ENCODE results near the gene EPO. TPM values are rescaled to one million over a fixed set of nuclear protein-coding genes. Genes with fewer than 3 reads are reported as not detected.
"Not testable (repeated sequence)": the region's sequence is repeated elsewhere in the genome, so short reads cannot be mapped to it uniquely, and the experiment has no call there.

The EPO gene
- total RNA-seq, 1 donor from 2014 or later, result 0.58 TPM

DNA sequence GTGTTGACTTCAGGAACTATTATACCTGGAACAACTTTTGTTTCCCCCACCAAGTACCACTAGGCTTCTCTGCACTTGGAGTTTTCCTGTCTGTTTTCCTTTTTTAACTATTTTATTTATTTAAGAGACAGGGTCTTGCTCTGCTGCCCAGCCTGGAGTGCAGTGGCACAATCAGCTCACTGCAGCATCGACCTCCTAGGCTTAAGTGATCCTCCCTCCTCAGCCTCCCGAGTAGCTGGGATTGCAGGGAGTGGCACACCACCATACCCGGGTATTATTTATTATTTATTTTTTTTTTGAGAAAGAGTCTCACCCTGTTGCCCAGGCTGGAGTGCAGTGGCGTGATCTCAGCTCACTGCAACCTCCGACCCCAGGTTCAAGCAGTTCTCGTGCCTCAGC is 24.1 kb upstream of the EPO start:
- H3K9me3 Mint-ChIP-seq, result no peaks in the 10 kb centered on the region
- H3K27me3 Mint-ChIP-seq (ENCODE audit: insufficient read depth, low read depth), result peaks cover 27% of the 10 kb centered on the region
- H3K36me3 Mint-ChIP-seq, result no peaks in the 10 kb centered on the region
- H4K20me1 ChIP-seq (ENCODE audit: low read depth), result peaks cover 24% of the 10 kb centered on the region
- no peaks in the 10 kb centered on the region for H3K36me3 ChIP-seq
- no peak overlapping the region for H2AFZ ChIP-seq (replicated peaks)
- H3K4me2 ChIP-seq, result no peak overlapping the region
- H3K4me1 ChIP-seq, result peaks cover 13% of the 10 kb centered on the region
- no peaks in the 10 kb centered on the region for H3K9me3 ChIP-seq (ENCODE audit: low read depth)
- no peak overlapping the region for H3K4me3 ChIP-seq
- DNase-seq (ENCODE audit: low spot score), result no peak
- H3K79me2 ChIP-seq (ENCODE audit: low read depth), result peaks cover 27% of the 10 kb centered on the region
- H3K27me3 ChIP-seq, result peaks cover 20% of the 10 kb centered on the region
- H3K27ac ChIP-seq, result no peak overlapping the region
- no peak overlapping the region for H3K27ac Mint-ChIP-seq
- H3F3A ChIP-seq (ENCODE audit: low read depth), result peaks cover 41% of the 10 kb centered on the region
- no peak for TF ChIP-seq EZH2 (IDR thresholded peaks at IDR 0.05)
- H3K4me3 Mint-ChIP-seq, result peak overlapping the region; percentile 86
- peaks cover 29% of the 10 kb centered on the region for H3K4me1 Mint-ChIP-seq
- H3K9ac ChIP-seq, result no peak overlapping the region

DNA sequence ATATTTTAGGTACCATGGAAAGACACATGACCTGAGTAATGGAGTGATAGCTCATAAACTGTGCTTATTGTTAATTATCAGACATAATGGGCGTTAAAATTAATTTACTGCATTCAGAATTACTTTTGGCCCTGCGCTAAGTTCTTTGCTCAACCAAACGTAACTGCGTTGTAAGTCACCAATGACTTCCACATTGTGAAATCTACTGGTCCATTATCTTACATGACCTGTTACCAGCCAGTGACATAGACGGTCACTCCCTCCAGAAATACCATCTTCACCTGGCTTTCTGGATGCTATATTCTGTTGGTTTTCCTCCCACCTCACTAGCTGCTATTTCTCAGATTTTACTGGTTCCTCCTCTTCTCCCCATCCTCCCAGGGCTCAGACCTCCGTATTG is 21.2 kb upstream of the EPO start:
- TF ChIP-seq, protein P1, sequence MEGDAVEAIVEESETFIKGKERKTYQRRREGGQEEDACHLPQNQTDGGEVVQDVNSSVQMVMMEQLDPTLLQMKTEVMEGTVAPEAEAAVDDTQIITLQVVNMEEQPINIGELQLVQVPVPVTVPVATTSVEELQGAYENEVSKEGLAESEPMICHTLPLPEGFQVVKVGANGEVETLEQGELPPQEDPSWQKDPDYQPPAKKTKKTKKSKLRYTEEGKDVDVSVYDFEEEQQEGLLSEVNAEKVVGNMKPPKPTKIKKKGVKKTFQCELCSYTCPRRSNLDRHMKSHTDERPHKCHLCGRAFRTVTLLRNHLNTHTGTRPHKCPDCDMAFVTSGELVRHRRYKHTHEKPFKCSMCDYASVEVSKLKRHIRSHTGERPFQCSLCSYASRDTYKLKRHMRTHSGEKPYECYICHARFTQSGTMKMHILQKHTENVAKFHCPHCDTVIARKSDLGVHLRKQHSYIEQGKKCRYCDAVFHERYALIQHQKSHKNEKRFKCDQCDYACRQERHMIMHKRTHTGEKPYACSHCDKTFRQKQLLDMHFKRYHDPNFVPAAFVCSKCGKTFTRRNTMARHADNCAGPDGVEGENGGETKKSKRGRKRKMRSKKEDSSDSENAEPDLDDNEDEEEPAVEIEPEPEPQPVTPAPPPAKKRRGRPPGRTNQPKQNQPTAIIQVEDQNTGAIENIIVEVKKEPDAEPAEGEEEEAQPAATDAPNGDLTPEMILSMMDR (IDR thresholded peaks at IDR 0.05), result no peak
- TF ChIP-seq EZH2 (IDR thresholded peaks at IDR 0.05) (no peak), EZH2phosphoT487 (IDR thresholded peaks at IDR 0.05) (no peak)
- H3F3A ChIP-seq (ENCODE audit: low read depth), result peaks cover 22% of the 10 kb centered on the region
- H4K20me1 ChIP-seq (ENCODE audit: low read depth), result no peaks in the 10 kb centered on the region
- no peak overlapping the region for H3K4me2 ChIP-seq
- no peaks in the 10 kb centered on the region for H3K9me3 ChIP-seq (ENCODE audit: low read depth)
- no peak overlapping the region for H3K27ac ChIP-seq
- Mint-ChIP-seq H3K9me3 (no peaks in the 10 kb centered on the region), H3K36me3 (no peaks in the 10 kb centered on the region), H3K27ac (no peak overlapping the region), H3K4me1 (peaks cover 7% of the 10 kb centered on the region), H3K4me3 (no peak overlapping the region), H3K27me3 (ENCODE audit: insufficient read depth, low read depth) (peaks cover 18% of the 10 kb centered on the region)
- H3K9ac ChIP-seq, result no peak overlapping the region
- DNase-seq (ENCODE audit: low spot score), result no peak
- no peak overlapping the region for H3K4me3 ChIP-seq
- H2AFZ ChIP-seq (replicated peaks), result no peak overlapping the region
- no peaks in the 10 kb centered on the region for H3K4me1 ChIP-seq
- no peaks in the 10 kb centered on the region for H3K79me2 ChIP-seq (ENCODE audit: low read depth)
- peaks cover 20% of the 10 kb centered on the region for H3K27me3 ChIP-seq
- no peaks in the 10 kb centered on the region for H3K36me3 ChIP-seq

DNA sequence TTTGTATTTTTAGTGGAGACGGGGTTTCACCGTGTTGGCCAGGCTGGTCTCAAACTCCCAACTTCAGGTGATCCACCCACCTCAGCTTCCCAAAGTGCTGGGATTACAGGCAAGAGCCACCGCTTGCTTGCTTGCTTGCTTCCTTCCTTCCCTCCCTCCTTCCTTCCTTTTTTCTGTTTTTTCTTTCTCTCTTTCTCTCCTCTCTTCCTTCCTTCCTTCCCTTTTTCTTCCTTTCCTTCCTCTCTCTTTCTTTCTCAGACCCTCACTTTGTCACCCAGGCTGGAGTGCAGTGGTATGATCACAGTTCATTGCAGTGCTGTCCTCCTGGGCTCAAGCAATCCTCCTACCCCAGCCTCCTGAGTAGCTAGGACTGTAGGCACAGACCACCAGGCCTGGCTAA is 19.2 kb upstream of the EPO start:
- not testable (repeated sequence) for DNase-seq (ENCODE audit: low spot score); H3K27ac ChIP-seq; H3K36me3 Mint-ChIP-seq; H3K79me2 ChIP-seq (ENCODE audit: low read depth); H3K9me3 Mint-ChIP-seq; H3K27me3 ChIP-seq; H3K9ac ChIP-seq; H3K27ac Mint-ChIP-seq; H4K20me1 ChIP-seq (ENCODE audit: low read depth); H3K4me3 ChIP-seq; H3K4me2 ChIP-seq; H3K36me3 ChIP-seq; H3K4me3 Mint-ChIP-seq; H3K4me1 ChIP-seq; H3K4me1 Mint-ChIP-seq; H2AFZ ChIP-seq (replicated peaks); H3K9me3 ChIP-seq (ENCODE audit: low read depth)
- H3K27me3 Mint-ChIP-seq (ENCODE audit: insufficient read depth, low read depth), result peaks cover 12% of the 10 kb centered on the region
- peaks cover 15% of the 10 kb centered on the region for H3F3A ChIP-seq (ENCODE audit: low read depth)

DNA sequence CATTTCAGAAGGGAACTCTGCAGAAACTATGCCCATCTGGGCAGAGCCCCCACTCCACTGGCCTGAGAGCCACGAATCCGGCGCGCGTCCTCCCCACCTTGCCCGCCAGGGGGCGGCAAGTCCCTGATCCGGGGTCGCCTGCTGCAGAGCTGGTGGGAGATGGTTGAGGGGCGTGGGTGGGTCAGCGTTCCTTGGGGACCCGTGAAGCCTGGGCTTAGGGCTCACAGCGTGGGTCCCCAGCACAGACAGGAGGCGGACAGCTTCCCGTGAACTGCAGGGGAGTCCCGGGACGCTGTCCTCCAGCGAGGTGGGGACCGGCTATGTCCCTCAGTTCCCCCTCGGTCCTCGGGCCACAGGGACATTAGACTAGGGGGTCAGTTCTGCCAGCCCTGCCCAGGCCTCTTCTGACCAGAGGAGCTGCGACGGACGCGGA is 14.9 kb upstream of the EPO start:
- Mint-ChIP-seq H3K36me3 (peaks cover 2% of the 10 kb centered on the region), H3K4me3 (peak overlapping the region; percentile 98), H3K9me3 (no peaks in the 10 kb centered on the region), H3K27ac (peak overlapping the region; percentile 78), H3K4me1 (peaks cover 10% of the 10 kb centered on the region), H3K27me3 (ENCODE audit: insufficient read depth, low read depth) (peaks cover 2% of the 10 kb centered on the region)
- H3K9ac ChIP-seq, result peak overlapping the region; percentile 94
- TF ChIP-seq, protein P1 (IDR thresholded peaks at IDR 0.05), result peak; percentile 92
- no peak for TF ChIP-seq EZH2phosphoT487 (IDR thresholded peaks at IDR 0.05)
- H2AFZ ChIP-seq (replicated peaks), result peak overlapping the region; percentile 71
- H4K20me1 ChIP-seq (ENCODE audit: low read depth), result peaks cover 16% of the 10 kb centered on the region
- peaks cover 14% of the 10 kb centered on the region for H3K4me1 ChIP-seq
- H3K9me3 ChIP-seq (ENCODE audit: low read depth), result no peaks in the 10 kb centered on the region
- peak overlapping the region; percentile 84 for H3K4me2 ChIP-seq
- H3K4me3 ChIP-seq, result peak overlapping the region; percentile 90
- H3K79me2 ChIP-seq (ENCODE audit: low read depth), result peaks cover 24% of the 10 kb centered on the region
- peak; percentile 88 for DNase-seq (ENCODE audit: low spot score)
- peak overlapping the region; percentile 87 for H3K27ac ChIP-seq
- peaks cover 4% of the 10 kb centered on the region for H3K36me3 ChIP-seq
- H3K27me3 ChIP-seq, result no peaks in the 10 kb centered on the region
- H3F3A ChIP-seq (ENCODE audit: low read depth), result peaks cover 12% of the 10 kb centered on the region

Measured in neural progenitor cell (in vitro differentiated cells).